Lower leg skin (tissue), 4 donors: ENCODE measurements around the gene PCGF3. TPM values are rescaled to one million over a fixed set of nuclear protein-coding genes. Genes with fewer than 3 reads are reported as not detected.

ENCODE experiments used
- DNase-seq, 2 donors: peaks; one replicate each; pipeline ENCODE4 v3.0.0-alpha.2; 2019; ENCODE audit warnings: low spot score in 2 of 2
- H3K4me3 ChIP-seq: fragments of 200-600 bp; sonication (generic); 2 replicates; pipeline ENCODE4 v1.5.1; 2017; ENCODE audit warnings: mild to moderate bottlenecking, low read depth; ENCODE audit not compliant: poor library complexity, severe bottlenecking
- POLR2A ChIP-seq, 2 donors: fragments of 450-650 bp; IDR thresholded peaks; one replicate each; pipeline ENCODE4 v1.6.1; 2016 to 2017; ENCODE audit warnings: antibody characterized with exemption in 2 of 2, mild to moderate bottlenecking in 1 of 2, moderate library complexity in 1 of 2
- WGBS, 2 donors: methylation state at CpG; one replicate each; pipeline ENCODE4 v1.1.5; 2018; 5-methylcytosine and 5-hydroxymethylcytosine counted together
- intact Hi-C: fragments of 100-400 bp; cut with DNase I; formaldehyde crosslinking; loops from one replicate; pipeline ENCODE4 v1.15.0; 2023; ENCODE audit warnings: low total_unique reads
- total RNA-seq, 4 donors: library from RNA; depleted of rRNA; stranded (reverse); fragments of >200 nt; gene quantifications; one replicate each; pipeline ENCODE4 v1.1.0, GENCODE V29; 2016
- TF ChIP-seq, protein P1 (sequence below), 3 donors: fragments of 450-650 bp; IDR thresholded peaks; one replicate each; pipeline ENCODE4 v1.5.1; 2016; ENCODE audit warnings: antibody characterized with exemption in 3 of 3, mild to moderate bottlenecking in 3 of 3, moderate library complexity in 2 of 3

The PCGF3 gene
- total RNA-seq, 4 donors from 2014 or later: 55.2 to 102 (median 72.3) TPM

DNA sequence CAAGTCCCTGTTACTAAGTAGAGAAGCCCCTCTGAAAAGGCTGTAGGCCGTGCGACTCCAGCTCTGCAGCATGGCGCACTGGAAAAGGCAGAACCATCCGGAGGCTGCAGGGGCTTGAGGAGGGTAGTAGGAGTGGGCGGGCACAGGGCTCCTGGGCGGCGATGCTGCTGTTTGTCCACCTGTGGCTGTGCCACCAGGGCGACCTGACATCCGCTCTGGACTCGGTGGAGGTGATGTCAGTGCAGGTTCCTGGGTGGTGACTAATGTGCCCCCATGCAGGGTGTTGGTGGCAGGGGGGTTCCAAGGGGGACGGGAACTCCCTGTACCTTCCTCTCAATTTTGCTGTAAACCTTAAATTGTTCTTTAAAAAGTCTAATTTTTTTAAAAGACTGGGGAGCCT lies 58.3 kb downstream of the PCGF3 start:
- DNase-seq: no peak
- H3K4me3 ChIP-seq: no peak overlapping the region
- TF ChIP-seq POLR2A (IDR thresholded peaks at IDR 0.05): no peak
- TF ChIP-seq, protein P1, sequence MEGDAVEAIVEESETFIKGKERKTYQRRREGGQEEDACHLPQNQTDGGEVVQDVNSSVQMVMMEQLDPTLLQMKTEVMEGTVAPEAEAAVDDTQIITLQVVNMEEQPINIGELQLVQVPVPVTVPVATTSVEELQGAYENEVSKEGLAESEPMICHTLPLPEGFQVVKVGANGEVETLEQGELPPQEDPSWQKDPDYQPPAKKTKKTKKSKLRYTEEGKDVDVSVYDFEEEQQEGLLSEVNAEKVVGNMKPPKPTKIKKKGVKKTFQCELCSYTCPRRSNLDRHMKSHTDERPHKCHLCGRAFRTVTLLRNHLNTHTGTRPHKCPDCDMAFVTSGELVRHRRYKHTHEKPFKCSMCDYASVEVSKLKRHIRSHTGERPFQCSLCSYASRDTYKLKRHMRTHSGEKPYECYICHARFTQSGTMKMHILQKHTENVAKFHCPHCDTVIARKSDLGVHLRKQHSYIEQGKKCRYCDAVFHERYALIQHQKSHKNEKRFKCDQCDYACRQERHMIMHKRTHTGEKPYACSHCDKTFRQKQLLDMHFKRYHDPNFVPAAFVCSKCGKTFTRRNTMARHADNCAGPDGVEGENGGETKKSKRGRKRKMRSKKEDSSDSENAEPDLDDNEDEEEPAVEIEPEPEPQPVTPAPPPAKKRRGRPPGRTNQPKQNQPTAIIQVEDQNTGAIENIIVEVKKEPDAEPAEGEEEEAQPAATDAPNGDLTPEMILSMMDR (IDR thresholded peaks at IDR 0.05): no peak
- intact Hi-C loops: no loop called here
- WGBS, 2 donors: 80 to 93% methylated on average over 11 of the region's 11 CpGs

DNA sequence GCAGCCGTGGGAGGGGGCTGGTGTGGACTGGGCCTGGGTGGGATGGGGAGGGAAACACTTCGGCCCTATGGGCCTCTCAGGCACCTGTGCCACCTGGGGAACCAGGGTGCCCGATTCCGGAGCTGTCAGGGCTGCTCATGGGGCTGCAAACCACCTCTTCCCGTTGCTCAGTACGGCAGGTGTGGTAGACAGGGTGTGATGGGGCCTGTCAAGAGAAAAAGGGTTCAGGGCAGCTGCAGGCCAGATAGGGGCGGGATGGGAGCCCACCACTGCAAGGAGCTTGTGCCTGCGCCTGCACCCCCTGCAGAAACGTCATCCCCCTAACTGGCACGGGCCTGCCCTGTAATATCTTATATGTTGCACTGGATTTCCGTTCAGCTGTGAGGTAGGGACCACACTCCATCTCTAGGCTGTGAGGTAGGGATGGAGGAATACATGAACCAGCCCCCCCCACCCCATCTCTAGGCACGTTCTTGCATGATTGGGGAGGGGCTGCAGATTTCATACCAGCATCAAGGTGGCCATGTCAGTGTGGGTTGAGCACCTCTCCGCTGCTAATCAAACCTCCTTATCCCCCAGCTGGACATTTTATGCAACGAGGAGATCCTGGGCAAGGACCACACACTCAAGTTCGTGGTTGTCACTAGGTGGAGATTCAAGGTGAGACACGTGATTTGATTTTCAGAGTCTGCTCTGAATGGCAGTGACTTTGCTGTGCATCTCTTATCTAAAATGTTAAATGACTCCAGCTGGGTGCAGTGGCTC lies 59.0 kb downstream of the PCGF3 start:
- DNase-seq: no peak
- H3K4me3 ChIP-seq: no peak overlapping the region
- intact Hi-C loops: no loop called here
- no peak for TF ChIP-seq POLR2A (IDR thresholded peaks at IDR 0.05)
- TF ChIP-seq, protein P1 (IDR thresholded peaks at IDR 0.05): no peak
- 80 to 92% methylated on average over 16 of the region's 16 CpGs for WGBS, 2 donors

DNA sequence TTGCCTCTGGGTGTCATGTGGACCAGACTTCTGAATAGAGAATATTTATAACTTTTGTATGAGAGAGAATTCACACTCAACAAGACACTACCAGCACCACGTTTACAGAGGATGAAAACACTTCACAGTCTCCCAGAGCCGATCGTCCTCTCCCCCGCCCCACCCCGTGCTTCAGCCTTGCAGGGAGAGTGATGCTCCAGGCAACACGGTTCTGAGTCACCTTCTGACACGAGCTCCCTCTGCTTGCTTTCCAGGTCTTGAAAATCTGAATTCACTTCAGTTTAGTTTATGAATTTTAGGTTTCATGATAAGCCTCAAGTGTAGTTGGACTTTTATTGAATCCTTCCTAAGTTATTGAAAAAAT lies 60.5 kb downstream of the PCGF3 start:
- no peak for TF ChIP-seq POLR2A (IDR thresholded peaks at IDR 0.05)
- TF ChIP-seq, protein P1 (IDR thresholded peaks at IDR 0.05): no peak
- H3K4me3 ChIP-seq: no peak overlapping the region
- no peak for DNase-seq
- WGBS, 2 donors: 32 to 49% methylated on average over 7 of the region's 7 CpGs
- intact Hi-C loops: no loop called here

DNA sequence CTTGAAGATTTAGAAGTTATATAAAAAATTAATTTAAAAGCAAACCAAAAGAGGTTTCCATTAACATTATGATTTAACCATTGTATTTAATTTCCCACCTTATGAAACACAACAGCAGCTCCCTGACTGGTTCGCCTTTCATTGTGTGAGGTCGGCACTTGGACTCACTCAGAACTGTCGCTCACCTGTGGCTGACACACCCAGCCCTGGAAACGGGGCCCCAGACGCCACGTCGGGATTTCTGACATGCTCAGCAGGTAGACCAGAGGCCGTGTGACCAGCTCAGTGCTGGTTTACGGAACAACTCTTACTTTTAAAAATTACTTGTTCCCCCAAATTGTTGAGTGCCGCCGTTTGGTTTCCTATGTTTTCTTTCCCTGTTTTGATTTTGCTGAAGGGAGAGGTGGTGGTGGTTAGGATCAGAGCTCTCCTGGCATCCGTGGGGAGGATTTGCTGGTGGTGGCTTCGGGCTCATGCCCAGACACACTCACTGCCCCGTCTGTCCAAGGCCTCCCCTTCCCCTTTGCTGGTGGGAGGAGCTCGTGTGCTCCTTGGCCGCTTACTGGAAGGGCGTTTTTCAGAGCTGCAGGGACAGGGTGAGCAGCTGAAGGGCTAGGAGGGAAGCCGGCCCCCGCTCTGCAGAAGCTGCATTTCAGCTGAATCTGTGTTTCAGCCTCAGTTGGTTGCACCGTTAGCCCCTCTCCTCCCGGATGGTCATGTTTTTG lies 61.1 kb downstream of the PCGF3 start:
- intact Hi-C loops: no loop called here
- H3K4me3 ChIP-seq: no peak overlapping the region
- WGBS, 2 donors: 70 to 72% methylated on average over 21 of the region's 21 CpGs
- no peak for TF ChIP-seq POLR2A (IDR thresholded peaks at IDR 0.05)
- TF ChIP-seq, protein P1 (IDR thresholded peaks at IDR 0.05): no peak
- no peak for DNase-seq

DNA sequence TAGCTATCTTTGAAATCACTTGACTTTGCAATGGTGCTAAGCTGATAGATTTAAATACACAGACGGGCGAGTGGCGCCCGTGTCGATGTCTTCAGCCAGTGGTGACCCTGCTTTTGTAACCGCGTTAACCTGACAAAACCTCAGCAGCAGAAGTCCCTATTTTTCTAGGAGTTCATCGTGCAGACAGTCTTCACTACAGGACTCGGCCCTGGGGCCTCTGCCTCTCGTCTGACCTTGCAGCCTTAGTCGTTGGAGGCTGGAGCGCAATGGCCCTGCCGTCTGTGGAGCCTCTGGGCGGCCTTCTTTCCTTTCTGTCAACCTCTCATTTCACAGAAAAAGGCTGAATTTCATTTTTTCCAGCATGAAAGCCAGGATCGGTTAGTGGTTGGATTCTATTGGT lies 62.4 kb downstream of the PCGF3 start:
- WGBS, 2 donors: 88 to 91% methylated on average over 15 of the region's 15 CpGs
- DNase-seq: no peak
- H3K4me3 ChIP-seq: no peak overlapping the region
- TF ChIP-seq, protein P1 (IDR thresholded peaks at IDR 0.05): no peak
- TF ChIP-seq POLR2A (IDR thresholded peaks at IDR 0.05): no peak
- intact Hi-C loops: no loop called here
